Endothelial cell of hepatic sinusoid (primary cell): ENCODE measurements around the gene SIRPG.
"Not testable (repeated sequence)": the region's sequence is repeated elsewhere in the genome, so short reads cannot be mapped to it uniquely, and the experiment has no call there.

Experiments
- in situ Hi-C: cut with HindIII; loops from 2 replicates; pipeline ENCODE4 v1.10.0; 2017; ENCODE audit warnings: low sequenced_read_pairs

The SIRPG gene

DNA sequence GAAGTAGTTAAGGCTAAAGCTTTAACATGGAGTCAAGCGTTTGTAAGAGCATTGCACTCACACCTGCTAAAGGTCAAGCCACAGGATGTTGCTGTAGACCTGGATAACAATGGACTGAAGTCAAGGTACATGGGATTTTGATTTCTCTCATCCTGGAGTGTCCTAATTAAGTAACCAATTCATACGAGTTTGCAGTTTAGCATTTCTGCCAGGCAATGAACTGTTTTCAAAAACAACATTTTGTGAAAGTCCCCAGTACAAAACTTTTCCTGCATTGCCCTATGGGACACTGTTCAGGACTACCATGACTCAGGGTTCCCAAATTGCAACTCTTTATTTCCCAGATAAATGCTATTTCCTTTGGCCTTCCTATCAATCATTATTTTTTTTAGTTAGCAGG, 20.4 kb downstream of the SIRPG start:
- in situ Hi-C loops: no loop called here

DNA sequence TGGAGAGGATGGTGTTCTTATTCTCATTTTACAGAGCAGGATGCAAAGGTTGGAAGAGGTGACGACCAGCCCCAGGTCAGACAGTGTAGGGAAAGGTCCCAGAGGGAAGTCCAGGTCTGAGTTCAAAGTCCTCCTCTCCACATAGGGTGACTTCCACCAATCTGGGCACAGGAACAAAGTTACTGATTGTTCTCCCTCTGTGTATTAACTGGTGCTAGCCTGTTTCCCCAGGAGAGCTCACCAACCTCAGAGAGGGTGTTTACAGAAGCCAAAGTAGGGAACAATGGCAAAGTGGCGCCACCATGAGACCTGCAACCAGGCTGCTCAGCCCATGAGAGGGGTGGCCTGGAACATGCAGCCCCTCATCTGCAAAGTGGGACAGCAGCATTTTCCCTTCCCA, 21.0 kb downstream of the SIRPG start:
- in situ Hi-C loops: no loop called here

DNA sequence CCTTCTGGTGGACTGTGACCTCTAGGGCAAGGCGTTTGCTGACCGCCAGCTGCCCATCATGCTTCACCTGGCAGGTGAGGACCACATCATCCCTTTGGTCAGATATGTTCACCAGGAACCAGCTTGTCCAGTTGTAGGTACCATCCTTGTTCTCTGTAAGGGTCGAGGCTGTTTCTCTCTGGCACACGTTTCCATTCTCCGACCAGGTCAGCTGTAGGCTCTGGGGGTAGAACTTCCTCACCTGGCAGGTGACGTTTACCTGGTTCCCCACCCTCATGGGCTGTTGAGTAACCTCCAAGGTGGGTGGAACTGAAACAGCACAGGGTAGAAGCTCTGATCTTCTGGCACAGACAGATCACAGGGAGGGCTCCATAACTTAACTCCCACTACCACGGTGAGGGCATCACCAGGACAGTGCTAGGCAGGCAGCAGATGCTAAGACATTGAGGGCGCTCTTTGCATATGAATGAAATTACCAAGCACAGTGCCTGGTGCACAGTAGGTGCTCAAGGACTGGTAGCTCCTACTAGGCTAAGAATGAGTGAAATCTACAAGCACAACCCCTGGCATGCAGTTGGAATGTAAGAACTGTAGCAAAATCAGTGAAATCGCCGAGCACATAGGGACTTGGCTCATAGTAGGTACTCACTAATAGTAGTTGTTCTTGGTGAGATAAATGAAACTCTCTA, 22.1 kb downstream of the SIRPG start:
- in situ Hi-C loops: no loop called here

GRCh38 chr20:1633535-1633934, 24.0 kb downstream of the SIRPG start:
- in situ Hi-C loops: no loop called here

DNA sequence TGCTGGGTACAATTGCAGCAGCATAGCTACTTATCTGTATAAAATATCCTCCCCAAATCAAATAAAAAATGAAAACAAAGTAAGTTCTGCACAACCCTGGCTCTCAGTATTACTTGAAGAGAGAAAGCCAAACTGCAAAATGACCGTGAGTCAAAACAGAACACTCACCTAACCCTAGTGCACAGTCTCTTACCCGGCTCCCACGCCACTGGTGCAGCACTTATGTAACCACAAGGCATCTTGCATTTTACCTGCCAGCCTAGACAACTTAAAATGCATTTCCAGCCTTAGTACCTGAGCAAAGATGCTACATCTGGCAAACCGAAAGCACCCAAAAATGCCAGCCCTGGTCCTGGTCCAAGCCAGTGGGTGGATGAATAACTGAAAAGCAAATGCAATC, 25.4 kb downstream of the SIRPG start:
- in situ Hi-C loops: no loop called here

GRCh38 chr20:1631309-1632151, 26.0 kb downstream of the SIRPG start:
- in situ Hi-C loops: no loop called here

DNA sequence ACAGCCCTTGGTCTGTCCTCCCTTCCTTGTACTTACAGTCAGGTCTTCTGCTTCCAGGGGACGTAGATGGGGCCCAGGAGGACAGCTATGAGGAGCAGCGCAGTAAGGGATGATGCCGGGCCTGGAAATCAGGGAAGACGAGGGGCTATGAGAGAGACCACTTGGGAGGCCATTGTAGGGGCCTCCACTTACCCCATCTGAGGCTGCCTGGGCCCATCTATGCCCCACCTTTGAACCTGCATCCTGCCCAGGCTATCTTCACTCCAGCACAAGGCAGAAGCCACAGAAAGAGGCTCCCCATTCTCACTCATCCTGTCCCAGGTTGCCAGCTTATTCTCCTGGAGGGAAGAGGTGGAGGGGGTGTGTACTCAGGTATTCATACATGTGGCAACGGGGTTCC, 27.4 kb downstream of the SIRPG start:
- in situ Hi-C loops: no loop called here

DNA sequence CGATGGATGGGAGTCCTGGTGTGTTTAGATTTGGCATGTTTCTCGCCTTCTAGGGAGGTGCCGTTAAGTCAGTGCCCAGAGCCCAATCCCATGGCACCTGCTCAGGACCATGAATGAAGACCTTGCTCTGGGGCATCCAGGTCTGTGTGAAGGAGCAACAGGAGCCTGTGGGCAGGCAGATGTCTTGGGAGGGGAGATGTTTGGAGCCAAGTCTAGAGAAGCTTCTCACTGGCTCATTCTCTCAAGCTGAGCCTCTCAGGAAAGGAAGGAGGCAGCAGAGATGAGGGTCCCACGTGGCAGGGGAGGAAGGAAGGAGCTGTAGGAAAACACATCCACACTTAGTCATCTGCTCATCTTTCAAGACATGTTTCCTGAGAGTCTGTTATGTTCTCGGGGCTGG, 28.3 kb downstream of the SIRPG start:
- in situ Hi-C loops: no loop called here

DNA sequence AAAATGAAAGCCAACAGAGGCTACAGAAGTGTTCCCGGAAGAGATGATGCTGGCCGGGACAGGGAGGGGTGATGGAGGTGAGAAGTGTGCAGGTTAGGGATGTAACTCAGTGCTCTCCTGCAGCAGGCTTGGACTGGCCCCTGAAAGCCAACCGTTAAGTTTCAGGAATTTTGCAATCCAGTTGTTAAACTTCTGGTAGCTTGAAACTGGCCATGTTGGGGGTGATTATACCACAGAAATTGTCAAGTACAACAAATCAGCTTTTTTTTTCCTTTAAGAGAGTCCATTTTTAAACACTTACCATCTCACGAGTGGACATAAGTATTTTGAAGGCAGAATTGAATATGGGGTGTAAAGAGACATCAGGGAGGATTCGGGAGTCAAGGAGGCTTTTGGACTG, 29.0 kb downstream of the SIRPG start:
- in situ Hi-C loops: no loop called here

DNA sequence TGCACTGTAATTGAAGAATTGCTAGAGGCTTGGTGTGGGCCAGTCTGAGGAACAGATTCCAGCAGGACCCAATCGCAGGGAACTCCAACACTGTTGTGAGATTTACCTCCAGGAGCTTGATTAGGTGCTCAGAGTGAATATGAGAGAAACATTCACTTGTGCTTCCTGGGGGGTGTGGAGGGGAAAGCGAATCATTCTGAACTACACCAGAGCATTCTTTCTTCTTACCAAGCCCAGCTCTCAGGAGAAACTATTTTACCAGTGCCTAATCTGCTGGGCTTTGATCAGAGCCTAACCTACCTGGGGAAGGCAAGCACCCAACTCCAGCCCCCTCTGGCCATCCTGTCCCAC, 30.4 kb downstream of the SIRPG start:
- in situ Hi-C loops: no loop called here

DNA sequence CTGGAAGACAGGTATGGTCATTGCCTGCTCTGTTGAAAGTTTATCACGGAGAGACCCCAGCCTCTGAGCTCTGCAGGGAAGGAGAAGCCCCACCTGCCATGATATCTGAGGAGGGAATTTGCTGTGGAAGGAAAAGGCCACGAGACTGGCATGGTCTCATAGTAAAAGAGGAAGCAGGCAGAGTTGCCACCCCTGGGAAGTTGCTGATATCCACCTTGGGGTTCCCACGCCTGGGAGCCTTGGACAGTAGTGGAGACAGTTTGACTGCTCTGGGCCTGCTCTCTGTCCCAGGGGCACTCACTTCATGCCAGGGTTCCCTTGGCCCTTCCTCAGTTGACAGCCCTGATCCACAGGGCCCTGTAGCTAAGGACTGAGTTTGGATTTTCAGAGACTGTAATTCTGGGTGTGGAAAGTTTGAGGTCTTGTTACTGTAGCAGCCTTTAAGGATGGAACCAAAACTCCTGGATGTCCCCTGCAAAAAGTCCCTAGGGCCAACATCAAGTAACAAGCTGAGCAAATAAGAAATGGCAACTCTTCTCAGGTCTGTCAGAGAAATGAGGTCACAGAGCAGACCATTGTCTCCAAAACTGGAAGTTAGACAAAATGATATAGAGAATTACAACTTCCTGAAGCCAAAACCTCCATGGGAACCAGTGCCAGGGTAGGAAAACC, 30.9 kb downstream of the SIRPG start:
- in situ Hi-C loops: no loop called here

DNA sequence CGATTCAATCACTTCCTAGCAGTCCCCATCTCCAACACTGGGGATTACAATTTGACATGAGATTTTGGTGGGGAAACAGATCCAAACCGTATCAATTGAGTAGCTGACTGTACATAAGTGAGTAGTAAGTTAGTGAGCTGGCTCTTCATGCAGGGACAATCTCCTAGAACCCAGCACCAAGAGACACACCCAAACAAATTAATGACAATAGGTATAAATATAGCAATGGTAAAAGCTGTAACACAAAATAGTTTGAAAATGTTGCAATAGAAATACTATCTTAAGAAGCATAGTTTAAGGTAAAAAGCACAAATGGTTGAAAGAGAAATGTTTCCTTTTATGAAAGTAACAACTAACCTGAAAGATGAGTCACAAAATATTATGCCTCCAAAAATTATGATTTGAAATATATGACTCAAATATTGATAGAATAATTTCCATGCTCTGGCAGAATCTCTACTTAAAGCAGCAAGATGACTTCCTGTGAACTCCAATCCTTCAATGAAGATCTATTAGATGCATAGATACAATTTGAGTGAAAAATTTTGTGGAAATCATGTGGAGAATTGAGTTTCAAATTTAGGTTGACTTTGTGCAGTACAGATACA, 32.4 kb downstream of the SIRPG start:
- in situ Hi-C loops: no loop called here

DNA sequence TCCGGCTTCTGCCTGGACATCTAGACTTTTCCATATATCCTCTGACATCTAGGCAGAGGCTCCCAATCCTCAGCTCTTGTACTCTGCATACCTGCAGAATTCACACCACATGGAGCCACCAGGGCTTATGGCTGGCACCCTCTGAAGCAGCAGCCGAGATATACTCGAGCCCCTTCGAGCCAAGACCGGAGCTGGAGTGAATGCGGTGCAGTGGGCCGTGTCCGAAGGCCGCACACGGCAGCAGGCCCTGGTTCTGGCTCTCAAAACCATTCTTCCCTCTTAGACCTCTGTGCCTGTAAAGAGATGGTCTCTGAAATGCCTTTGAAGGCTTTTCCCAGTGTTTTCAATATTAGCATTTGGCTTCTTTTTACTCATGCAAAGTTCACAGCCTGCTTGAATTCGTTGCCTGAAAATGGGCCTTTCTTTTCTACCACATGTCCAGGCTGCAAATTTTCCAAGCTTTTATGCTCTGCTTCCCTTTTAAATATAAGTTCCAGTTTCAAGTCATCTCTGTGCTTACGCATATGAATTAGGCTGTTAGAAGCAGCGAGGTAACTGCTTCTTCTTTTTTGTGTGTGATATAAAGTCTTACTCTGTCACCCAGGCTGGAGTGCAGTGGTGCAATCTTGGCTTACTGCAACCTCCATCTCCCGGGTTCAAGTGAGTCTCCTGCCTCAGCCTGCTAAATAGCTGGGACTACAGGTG, 33.9 kb downstream of the SIRPG start:
- in situ Hi-C loops: no loop called here

DNA sequence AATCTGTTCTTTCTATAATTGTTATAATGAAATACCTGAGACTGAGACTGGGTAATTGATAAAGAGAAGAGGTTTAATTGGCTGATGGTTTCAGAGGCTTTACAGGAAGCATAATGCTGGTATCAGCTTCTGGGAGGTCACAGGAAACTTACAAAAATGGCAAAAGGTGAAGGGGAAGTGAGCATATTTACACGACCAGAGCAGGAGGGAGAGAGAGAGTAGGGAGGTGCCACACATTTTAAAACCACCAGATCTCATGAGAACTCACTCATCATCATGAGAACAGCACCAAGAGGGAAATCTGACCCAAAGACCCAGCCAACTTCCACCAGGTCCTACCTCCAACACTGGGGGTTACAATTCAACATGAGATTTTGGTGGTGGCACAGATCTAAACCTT, 35.1 kb downstream of the SIRPG start:
- in situ Hi-C loops: no loop called here

GRCh38 chr20:1621316-1621715, 36.3 kb downstream of the SIRPG start:
- in situ Hi-C loops: no loop called here

GRCh38 chr20:1619861-1620444, 37.6 kb downstream of the SIRPG start, which contains the start of gene SIRPB1:
Gene SIRPB1, minus strand, starts transcription at chr20:1620009. Its CDS starts 65 bp downstream, at chr20:1619944.
- in situ Hi-C loops: no loop called here

DNA sequence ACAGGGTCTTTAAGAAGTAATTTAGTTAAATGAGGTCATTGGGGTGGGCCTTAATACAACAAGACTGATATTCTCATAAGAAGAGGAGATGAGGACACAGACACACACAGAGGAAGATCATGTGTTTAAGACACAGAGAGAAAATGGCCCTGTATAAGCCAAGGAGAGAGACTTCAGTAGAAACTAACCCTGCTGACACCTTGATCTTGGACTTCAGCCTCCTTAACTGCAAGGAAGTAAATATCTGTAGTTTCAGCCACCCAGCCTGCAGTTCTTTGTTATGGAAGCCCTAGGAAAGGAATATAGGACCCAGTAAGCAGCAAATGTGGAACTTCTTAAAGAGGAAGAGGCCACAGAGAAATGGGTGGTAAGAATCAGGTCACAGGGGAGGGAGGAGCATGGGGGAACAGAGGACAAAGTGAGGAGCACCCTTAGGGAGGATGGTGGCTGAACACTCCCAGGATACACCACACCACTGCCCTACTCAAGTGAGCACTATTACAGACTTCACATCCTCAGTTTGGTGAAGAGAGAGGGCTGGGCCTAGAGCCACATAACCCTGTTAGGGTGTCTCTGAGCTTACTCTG, 38.5 kb downstream of the SIRPG start:
- in situ Hi-C loops: no loop called here

GRCh38 chr20:1618479-1618878, 39.1 kb downstream of the SIRPG start:
- in situ Hi-C loops: no loop called here

DNA sequence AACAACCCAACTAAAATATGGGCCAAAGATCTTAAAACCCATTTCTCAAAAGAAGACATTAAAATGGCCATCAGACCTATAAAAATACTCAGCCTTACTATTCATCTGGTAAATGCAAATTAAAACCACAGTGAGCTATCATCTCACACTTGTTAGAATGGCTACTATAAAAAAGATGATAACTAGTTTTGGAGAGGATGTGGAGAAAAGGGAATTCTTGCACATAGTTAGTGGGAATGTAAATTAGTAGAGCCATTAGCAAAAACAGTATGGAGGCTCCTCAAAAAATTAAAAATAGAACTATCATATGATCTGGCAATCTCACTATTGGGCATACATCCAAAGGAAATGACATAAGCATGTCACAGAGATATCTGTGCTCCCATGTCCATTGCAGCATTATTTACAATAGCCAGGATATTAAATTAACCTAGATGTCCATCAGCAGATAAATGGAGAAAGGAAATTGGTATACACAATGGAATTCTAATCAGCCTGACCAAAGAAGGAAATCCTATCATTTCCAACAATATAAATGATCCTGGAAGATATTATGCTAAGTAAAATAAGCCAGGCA, 40.6 kb downstream of the SIRPG start:
- in situ Hi-C loops: no loop called here

- in situ Hi-C loops: not testable (repeated sequence)
Measured at GRCh38 chr20:1610404-1610803, 47.2 kb downstream of the SIRPG start.
